ENCODE measurements around the gene WFDC2.

WFDC2 gene

DNA sequence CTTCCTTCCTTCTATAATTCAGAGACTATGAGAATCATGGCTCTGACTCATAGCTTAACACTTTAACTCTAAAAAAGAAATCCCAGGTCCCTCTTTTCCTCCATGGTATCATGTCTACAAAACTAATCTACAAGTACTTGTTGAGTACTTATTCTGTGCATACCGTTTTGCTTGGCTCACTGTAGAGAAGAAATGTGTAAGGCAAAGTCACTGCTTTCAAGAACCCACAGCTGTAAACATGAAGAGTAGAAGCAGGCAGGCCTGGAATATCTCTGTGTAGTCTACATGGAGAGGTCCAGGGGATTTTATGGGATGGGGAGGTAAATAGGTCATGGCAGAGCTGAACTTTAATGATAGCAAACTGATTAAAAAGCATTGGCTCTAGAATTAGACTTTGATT lies 32.0 kb downstream of the WFDC2 start:
- DNase-seq, result no peak

DNA sequence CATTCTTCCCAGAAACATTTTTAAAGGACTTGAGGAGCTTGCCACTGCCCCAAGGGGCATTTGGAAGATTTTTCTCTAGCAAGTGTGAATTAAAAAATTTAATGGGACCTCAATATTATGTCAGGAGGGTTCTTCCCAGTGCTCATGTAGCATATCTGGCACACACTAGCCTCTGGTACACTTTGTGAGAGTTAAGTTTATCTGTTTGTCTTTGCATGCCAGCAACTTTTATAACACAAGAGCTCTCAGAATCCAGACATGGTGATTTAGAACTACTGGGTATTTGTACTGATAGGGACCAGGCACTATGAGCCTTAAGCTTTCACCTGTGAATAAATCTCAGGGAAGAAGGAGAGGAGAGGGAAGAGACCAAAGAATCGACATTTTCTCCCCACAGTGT lies 33.0 kb downstream of the WFDC2 start:
- DNase-seq, result no peak

DNA sequence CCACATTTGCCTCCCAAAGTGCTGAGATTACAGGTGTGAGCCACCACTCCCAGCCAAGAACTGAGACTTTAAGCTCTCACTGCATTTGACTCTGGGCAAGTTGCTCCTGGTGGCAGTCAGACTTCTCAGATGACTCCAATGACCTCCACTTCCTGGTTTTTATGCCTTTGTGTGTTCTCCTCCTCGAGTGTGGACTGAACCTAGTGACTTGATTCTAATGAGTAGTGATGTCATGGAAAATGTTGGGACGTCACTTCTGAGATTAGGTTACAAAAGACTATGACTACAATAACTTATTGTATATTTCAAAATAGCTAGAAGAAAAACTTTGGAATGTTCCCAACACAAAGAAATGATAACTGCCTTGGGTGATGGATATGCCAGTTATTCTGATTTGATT lies 33.9 kb downstream of the WFDC2 start:
- DNase-seq, result no peak

DNA sequence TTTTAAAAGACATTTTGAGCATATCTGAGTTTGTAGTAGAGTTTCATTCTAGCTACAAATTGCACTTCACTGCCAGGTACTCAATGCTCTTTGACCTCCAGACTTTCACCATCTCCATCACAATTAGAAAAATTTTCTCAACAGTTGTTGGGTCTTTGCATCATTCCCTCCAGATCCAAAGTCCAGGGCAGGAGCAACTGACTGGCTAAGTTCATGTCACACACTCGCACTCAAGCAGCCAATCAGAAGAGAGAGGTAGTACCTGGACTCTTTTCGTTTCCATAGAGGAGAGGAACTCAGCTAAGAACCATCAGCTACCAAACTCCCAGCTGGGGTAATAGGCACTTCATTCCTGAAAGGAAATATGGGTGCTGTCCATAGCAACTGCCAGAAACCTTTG lies 36.8 kb downstream of the WFDC2 start:
- DNase-seq, result no peak

DNA sequence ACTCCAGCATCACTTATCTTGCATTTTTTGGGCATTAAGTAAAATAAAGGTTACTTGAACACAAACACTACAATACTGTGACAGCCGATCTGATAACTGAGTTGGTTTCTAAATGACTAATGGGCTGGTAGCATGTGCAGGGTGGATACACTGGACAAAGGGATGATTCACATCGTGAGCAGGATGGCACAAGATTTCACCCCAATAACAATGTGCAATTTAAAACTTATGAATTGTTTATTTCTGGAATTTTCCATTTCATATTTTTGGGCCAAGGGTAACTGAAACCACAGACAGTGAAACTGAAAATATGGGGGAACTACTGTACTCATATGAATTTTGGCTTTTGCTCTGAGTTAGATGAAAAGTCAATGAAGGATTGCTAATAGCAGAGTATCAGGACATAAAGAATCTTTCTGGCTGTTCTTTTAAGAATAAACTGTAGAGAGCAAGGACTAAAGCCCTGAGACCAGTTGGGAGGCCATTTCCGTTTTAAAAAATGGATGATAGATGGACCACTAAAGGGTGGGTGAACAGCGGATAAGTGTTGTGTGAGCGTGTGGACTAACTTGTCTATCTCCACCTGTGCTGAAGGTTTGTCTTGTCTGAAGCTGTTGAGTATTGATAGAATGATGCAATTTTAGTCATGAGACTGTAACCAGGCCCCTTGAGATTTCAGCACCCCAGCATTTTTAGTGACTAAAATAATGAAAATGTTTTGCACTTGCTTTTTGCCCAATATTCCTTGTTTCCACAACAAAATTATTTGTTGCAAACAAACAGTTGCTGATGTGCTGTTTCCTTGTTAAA lies 37.7 kb downstream of the WFDC2 start:
- no peak for DNase-seq

DNA sequence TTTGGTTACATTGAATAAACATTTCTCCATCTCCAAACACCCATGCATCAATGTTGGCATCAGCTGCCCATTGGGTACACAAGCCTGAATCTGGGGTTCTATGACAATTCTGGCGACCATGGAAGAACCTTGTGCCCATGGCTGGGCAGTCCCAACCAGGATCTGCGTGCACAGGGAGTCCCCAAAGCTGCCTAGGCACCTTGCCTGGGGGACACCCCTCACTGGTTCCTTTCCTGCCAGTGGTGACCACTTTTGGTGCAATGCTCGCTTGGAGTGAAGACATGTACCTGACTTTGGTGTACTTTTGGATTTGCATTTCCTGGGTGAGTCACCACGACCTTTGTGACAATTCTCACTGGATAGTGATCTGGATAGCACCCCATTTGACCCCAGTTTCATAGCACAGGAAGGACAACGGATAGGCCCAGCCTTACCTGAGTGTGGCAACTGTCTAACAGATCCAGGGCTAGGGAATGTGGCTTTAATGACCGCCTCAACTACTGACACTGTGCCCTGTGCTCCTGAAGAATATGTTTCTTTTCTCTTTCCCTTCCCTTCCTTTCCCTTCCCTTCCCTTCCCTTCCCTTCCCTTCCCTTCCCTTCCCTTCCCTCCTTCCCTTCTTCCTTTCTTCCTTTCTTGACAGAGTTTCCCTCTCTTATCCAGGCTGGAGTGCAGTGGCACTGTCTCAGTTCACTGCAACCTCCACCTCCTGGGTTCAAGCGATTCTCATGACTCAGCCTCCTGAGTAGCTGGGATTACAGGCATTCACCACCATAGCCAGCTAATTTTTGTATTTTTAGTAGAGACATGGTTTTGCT lies 38.7 kb downstream of the WFDC2 start:
- DNase-seq, result no peak

DNA sequence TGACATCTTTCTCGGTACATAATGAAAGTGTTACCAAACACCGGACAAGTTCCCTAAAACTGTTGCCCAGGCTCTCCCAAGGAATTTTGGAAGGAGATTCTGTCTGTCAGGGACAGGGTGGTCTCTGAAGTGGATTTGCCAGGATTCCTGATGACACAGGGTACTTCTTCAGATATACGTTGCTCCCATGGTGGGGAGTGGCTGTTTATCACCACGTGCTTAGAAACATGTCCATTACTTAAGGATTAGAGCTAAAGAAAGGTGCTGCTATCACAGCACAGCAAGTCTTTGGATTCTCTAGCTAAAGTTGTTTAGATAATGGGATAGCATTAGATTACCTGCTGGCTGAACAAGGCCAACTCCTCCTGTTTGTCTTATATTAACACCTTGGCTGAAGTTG lies 39.5 kb downstream of the WFDC2 start:
- no peak for DNase-seq

DNA sequence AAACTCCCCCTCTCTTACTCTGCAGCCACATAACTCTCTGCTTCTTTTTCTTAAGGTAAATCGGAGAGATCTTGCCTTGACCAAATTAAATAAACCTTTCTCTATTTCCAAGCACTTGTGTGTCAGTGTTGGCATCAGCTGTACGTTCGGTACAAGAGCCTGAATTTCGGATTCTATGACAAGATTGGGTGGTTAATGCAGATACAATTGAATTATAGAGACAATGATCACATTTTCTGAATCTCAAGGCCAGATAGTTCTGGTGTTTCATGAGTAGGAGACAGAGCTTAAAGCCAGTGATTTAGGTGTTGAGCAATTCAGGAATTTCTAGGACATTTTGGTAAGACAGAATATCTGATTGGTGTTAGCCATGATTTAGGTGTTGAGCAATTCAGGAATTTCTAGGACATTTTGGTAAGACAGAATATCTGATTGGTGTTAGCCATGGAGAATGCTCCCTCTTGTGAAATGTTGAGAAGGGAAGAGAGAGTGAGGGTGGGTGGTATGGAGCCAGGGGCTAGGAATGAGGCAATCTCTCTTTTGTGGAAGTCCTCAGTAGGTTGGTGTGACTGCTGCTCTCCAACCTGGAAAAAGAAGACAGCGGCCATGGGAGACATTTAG lies 40.8 kb downstream of the WFDC2 start:
- no peak for DNase-seq

DNA sequence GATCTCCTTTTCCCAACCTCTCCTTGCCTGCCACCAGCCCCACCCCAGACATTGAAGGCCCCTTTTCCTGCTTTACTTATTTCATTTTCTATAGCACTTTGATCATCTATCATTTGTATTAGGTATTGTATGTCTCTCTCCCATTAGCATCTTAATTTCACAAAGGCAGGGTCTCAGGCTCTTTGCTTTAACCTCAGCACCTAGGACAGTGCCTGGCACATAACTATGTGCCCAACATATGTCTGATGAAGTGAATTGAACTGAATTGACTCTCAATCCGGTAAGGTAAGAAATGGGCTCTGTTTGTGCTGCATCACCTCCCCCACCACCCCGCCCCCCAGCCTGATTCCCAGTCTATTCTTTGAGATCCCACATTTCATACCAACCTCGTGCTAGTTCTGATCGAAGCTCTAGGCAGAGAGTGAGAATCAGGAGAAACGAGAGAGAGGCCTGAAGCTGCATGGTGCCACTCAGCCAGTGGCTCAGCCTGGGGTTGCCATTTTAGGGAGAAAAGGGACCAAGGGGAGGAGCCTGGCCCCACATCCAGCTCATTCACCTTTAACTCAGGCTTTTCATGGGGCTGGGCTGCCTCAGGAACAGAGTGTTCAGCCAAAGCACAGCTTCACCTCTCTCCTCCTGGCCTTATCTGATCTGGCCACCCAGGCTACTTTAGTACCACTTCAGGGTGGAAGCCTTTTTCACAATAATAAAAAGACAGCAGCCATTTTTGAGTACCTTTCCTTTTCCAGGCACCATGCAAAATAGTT lies 45.8 kb downstream of the WFDC2 start, which contains the start of gene SPINT3:
TSS of gene SPINT3 (minus strand) at position 476 of the 767 bp plus-strand sequence. CDS start at position 462, 14 bp downstream.
- DNase-seq, result no peak

DNA sequence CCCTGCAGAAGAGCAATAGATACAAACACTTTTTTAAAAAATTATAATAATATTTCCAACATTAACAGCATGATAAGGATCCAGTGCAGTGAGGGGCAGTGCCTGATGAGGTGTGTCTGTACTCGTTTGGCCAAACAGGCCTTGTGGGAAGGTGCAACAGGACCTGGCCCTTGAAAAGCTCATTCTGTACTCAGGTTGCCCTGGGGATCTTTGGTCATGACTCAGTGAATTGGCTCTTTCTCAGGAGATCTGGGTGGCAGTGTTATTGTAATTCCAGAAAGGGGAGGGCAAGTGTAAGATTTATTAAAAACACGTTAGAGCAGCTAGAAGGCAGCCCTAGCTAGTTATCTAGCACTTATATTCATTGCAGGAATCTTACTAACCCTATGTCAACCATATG lies 48.7 kb downstream of the WFDC2 start:
- DNase-seq, result no peak

DNA sequence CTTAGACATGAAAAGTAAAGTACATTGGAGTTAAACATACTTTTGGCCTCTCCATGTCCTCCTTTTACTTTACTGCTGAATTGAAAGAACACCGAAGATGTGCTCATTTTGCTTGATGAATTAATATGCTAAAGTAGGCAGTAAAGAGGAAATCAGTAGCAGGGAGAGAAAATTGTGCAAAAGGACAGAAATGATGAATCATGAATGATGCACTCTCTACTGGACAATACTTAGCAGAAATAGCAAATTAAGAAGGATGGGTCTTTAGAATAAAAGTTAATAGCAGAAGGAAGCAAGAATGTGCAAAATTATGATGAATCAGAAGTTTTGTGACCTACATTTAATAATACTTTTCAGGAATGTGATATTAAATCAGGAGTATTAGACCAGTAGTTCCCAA lies 54.3 kb downstream of the WFDC2 start:
- no peak for DNase-seq

DNA sequence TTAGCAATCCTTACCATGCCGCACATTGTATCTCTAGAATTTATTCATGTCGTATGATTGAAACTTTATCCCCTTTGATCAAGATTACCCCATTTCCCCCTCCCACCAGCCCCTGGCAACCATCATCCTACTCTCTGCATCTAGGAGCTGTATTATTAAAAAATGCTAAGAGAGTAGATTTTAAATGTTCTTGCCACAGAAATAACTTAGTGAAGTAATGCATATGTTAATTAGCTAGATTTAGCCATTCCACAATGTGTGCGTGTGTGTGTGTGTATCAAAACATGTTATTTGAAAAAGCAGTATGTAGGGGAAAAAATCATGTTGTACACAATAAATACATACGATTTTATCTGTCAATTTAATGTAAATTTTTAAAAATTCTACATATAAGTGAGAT lies 57.7 kb downstream of the WFDC2 start:
- DNase-seq, result no peak
